Mucosa of descending colon (tissue), 3 donors: ENCODE data around the gene TRNP1. TPM values are rescaled to one million over a fixed set of nuclear protein-coding genes. Genes with fewer than 3 reads are reported as not detected.
A peak's percentile ranks its signal among the peaks of the same experiment; 100 is the strongest.

ENCODE experiments used
- ATAC-seq: fragments of 200-7000 bp; cut with Tn5 transposase; one replicate; pipeline ENCODE4 v1.9.1; 2020; ENCODE audit warnings: mild to moderate bottlenecking, moderate library complexity
- DNase-seq, 3 donors: peaks; one replicate each; pipeline ENCODE4 v3.0.0-alpha.2; 2020
- H3K36me3 ChIP-seq: fragments of 200-600 bp; one replicate; pipeline ENCODE4 v1.8.0; 2021; ENCODE audit warnings: low read depth, mild to moderate bottlenecking
- H3K4me1 ChIP-seq: fragments of 200-600 bp; one replicate; pipeline ENCODE4 v1.8.0; 2021; ENCODE audit warnings: low read depth, mild to moderate bottlenecking
- H3K4me3 ChIP-seq: fragments of 200-600 bp; one replicate; pipeline ENCODE4 v1.8.0; 2021; ENCODE audit warnings: mild to moderate bottlenecking
- H3K9me3 ChIP-seq: fragments of 200-600 bp; one replicate; pipeline ENCODE4 v1.8.0; 2021; ENCODE audit warnings: mild to moderate bottlenecking
- intact Hi-C, 2 donors: fragments of 100-400 bp; cut with DNase I in 1 of 2; cut with micrococcal nuclease in 1 of 2; formaldehyde crosslinking; loops; one replicate each; pipeline versions ENCODE4 v1.11.0 to v1.11.1; 2022; cut with DNase I, micrococcal nuclease
- total RNA-seq, 3 donors: library from RNA; stranded (reverse); fragmentation: NEBNext Ultra II Directional in 2 of 3; extraction: Animal tissue kit (Norgen Biotek cat#: 25700) in 2 of 3; gene quantifications; one replicate each; pipeline versions ENCODE4 v1.2.1 to v1.2.4, GENCODE V29; 2021 to 2023
- TF ChIP-seq, protein P1 (sequence below): fragments of 200-600 bp; IDR thresholded peaks from one replicate; pipeline ENCODE4 v1.8.0; 2022; ENCODE audit warnings: antibody characterized with exemption, mild to moderate bottlenecking
- donor health status: DM: no; HTN: no; CAD: no; lungs with moderate emphysema.
- donor health status: DM: no; HTN: no; CAD: no.
- donor health status: DM: no; HTN: yes; CAD: no.

The TRNP1 gene
- total RNA-seq, 3 donors from 2014 or later, result 1.0 to 16.8 (median 3.0) TPM

DNA sequence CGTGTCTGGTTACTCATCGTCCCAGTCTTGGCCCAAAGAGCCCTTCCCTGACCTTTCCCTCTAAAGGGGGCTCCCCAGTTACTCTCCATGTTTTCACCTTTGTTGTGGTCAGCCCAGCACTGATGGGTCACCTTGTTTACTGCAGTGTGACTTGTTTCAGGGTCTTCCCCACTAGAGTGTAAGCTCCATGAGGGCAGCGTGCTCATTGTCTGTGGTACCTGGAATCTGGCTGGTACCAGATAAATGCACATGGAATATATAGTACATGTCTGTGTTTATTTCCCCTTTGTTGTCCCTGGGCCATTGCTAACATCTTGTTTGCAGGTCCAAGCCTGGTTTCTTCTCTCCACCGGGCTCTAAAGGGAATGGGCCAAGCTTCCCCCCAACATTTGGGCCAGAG is 41.9 kb downstream of the TRNP1 start:
- Histone ChIP-seq H3K4me1 (peaks cover 27% of the 10 kb centered on the region), H3K9me3 (no peaks in the 10 kb centered on the region), H3K4me3 (no peak overlapping the region), H3K36me3 (no peaks in the 10 kb centered on the region)
- no peak for DNase-seq
- TF ChIP-seq, protein P1, sequence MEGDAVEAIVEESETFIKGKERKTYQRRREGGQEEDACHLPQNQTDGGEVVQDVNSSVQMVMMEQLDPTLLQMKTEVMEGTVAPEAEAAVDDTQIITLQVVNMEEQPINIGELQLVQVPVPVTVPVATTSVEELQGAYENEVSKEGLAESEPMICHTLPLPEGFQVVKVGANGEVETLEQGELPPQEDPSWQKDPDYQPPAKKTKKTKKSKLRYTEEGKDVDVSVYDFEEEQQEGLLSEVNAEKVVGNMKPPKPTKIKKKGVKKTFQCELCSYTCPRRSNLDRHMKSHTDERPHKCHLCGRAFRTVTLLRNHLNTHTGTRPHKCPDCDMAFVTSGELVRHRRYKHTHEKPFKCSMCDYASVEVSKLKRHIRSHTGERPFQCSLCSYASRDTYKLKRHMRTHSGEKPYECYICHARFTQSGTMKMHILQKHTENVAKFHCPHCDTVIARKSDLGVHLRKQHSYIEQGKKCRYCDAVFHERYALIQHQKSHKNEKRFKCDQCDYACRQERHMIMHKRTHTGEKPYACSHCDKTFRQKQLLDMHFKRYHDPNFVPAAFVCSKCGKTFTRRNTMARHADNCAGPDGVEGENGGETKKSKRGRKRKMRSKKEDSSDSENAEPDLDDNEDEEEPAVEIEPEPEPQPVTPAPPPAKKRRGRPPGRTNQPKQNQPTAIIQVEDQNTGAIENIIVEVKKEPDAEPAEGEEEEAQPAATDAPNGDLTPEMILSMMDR, result no peak
- intact Hi-C loops, result no loop called here
- ATAC-seq, result no peak

DNA sequence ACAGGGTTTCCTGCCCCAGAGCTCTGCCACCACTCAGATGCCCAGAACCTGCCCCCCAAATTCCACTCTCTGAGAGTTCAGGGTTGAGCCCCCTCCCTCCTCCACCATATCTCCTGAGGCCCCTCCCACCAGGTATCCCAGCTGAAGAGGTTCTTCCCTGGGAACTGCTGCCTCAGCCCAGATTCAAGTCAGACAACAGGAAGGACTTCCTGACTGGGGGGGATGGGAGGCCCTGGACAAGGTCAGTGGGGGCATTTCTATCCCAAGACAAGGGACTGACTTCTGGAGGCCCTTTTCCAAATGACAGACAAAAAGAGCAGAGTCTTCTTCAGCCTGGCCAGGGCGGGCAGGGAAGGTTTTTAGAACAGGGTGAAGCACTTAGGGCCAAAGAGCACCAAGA is 43.2 kb downstream of the TRNP1 start:
- intact Hi-C loops, result no loop called here
- TF ChIP-seq, protein P1, result no peak
- Histone ChIP-seq H3K4me3 (no peak overlapping the region), H3K4me1 (peaks cover 20% of the 10 kb centered on the region), H3K36me3 (no peaks in the 10 kb centered on the region), H3K9me3 (no peaks in the 10 kb centered on the region)
- DNase-seq (no peak), ATAC-seq (no peak)

DNA sequence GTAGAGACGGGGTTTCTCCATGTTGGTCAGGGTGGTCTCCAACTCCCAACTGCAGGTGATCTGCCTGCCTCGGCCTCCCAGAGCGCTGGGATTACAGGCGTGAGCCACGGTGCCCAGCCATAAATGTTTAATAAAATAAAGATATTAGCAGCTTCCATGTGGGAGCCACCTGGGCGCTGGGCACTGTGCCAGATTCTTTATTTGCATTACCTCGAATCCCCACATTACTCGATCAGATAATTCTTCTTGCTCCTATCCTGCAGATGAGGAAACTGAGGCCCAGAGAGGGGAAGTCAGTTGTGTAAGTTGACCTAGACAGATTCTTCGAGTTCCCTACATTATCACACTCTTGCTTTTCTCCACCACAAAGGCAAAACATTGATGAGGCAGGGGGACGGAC is 44.0 kb downstream of the TRNP1 start:
- Histone ChIP-seq H3K36me3 (no peaks in the 10 kb centered on the region), H3K4me3 (no peak overlapping the region), H3K9me3 (no peaks in the 10 kb centered on the region), H3K4me1 (peaks cover 14% of the 10 kb centered on the region)
- intact Hi-C loops, result no loop called here
- TF ChIP-seq, protein P1, result no peak
- DNase-seq, result no peak
- no peak for ATAC-seq

DNA sequence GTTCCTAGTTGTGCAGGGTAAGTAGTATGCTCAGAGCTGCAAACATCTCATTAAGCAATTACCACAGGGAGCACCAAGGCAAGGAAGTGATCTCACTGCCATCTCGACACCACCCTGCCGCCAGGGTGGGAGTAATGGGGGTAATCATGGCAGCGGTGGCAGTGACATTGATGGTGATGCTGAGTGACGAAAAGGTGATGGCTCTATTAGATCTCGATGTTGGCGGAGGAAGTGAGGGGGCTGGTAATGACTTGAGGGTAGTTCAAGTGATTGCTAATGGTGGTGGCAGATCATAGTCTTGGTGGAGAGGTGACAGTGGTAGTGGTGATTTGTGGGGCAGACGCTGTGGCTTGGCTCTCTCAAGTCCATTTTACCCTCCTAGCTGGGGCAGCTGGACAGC is 44.5 kb downstream of the TRNP1 start:
- Histone ChIP-seq H3K9me3 (no peaks in the 10 kb centered on the region), H3K36me3 (no peaks in the 10 kb centered on the region), H3K4me3 (no peak overlapping the region), H3K4me1 (peaks cover 12% of the 10 kb centered on the region)
- ATAC-seq (no peak), DNase-seq (no peak)
- intact Hi-C loops, result no loop called here
- TF ChIP-seq, protein P1, result no peak

DNA sequence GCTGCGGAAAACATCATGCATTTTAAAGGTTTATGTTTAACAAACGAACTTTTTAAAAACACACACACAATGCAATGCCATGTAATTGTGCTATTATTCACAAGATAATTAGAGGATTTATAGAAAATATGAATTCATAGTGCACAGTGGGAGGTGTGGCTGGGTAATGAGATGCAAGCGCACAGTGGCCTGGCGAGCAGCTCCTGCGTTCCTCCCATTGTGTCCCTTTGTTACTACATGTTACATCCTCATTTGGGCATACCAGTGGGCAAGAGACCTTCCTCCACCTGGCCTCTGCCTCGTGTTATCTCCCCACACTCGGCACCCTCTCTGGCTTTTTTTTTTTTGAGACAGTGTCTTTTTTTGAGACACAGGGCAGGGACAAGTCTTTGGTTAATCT is 49.2 kb downstream of the TRNP1 start:
- DNase-seq (no peak), ATAC-seq (no peak)
- H3K4me3 ChIP-seq, result no peak overlapping the region
- no peaks in the 10 kb centered on the region for H3K36me3 ChIP-seq
- intact Hi-C loops, result loop anchor here (5.0 to 10.0 kb wide), 2 partner anchors 48 to 55 kb away; partner anchors contain the start of gene TRNP1 (in 1 of the 2)
- no peaks in the 10 kb centered on the region for H3K9me3 ChIP-seq
- TF ChIP-seq, protein P1, result no peak
- H3K4me1 ChIP-seq, result peaks cover 6% of the 10 kb centered on the region

DNA sequence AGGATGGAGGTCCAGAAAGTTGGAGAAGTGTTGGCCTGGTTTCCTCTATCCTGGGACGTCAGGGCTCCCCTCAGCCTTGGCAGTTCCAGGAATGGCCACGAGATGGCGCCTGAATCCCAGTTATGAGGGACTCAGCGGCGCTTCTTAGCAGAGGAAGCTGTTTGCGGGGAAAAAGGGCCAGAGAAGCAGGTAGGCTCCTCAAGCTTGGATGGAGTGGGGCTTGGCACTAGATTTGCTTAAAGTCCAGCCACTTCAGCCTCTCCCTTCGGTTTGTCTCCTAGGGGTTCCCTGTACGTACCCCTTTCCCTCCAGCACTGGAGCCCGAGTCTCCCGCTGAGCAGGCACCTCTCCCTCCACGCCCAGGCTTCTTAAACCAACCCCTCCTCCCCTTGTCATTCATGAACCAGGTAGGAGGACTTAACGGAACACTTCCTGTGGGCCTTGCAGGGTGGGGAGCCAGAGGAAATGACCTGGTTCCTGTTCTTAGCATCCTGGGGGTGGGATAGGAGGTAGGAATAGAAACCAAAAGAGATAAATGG is 51.2 kb downstream of the TRNP1 start:
- DNase-seq, result peak; percentile 83 to 96 (median 94)
- Histone ChIP-seq H3K4me3 (no peak overlapping the region), H3K36me3 (no peaks in the 10 kb centered on the region), H3K4me1 (peaks cover 6% of the 10 kb centered on the region), H3K9me3 (no peaks in the 10 kb centered on the region)
- TF ChIP-seq, protein P1, result peak; percentile 98
- intact Hi-C loops, result loop anchor here (5.0 to 10.0 kb wide), 2 partner anchors 50 to 53 kb away; partner anchors contain the start of gene TRNP1 (in 1 of the 2)
- peak; percentile 97 for ATAC-seq
